Fibroblast of the conjunctiva (primary cell): ENCODE results near the gene GSTP1.
"Not testable (repeated sequence)": the region's sequence is repeated elsewhere in the genome, so short reads cannot be mapped to it uniquely, and the experiment has no call there.

ENCODE experiments used
- DNase-seq: peaks from one replicate; pipeline ENCODE4 v3.0.0-alpha.2; 2010; ENCODE audit warnings: low read depth

Gene GSTP1

DNA sequence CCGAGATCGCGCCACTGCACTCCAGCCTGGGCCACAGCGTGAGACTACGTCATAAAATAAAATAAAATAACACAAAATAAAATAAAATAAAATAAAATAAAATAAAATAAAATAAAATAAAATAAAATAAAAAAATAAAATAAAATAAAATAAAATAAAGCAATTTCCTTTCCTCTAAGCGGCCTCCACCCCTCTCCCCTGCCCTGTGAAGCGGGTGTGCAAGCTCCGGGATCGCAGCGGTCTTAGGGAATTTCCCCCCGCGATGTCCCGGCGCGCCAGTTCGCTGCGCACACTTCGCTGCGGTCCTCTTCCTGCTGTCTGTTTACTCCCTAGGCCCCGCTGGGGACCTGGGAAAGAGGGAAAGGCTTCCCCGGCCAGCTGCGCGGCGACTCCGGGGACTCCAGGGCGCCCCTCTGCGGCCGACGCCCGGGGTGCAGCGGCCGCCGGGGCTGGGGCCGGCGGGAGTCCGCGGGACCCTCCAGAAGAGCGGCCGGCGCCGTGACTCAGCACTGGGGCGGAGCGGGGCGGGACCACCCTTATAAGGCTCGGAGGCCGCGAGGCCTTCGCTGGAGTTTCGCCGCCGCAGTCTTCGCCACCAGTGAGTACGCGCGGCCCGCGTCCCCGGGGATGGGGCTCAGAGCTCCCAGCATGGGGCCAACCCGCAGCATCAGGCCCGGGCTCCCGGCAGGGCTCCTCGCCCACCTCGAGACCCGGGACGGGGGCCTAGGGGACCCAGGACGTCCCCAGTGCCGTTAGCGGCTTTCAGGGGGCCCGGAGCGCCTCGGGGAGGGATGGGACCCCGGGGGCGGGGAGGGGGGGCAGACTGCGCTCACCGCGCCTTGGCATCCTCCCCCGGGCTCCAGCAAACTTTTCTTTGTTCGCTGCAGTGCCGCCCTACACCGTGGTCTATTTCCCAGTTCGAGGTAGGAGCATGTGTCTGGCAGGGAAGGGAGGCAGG is at the start of gene GSTP1:
TSS of gene GSTP1 (plus strand) at position 566 of the 958 bp plus-strand sequence. CDS start at position 598, 32 bp downstream.
- DNase-seq, result peak; percentile 76

DNA sequence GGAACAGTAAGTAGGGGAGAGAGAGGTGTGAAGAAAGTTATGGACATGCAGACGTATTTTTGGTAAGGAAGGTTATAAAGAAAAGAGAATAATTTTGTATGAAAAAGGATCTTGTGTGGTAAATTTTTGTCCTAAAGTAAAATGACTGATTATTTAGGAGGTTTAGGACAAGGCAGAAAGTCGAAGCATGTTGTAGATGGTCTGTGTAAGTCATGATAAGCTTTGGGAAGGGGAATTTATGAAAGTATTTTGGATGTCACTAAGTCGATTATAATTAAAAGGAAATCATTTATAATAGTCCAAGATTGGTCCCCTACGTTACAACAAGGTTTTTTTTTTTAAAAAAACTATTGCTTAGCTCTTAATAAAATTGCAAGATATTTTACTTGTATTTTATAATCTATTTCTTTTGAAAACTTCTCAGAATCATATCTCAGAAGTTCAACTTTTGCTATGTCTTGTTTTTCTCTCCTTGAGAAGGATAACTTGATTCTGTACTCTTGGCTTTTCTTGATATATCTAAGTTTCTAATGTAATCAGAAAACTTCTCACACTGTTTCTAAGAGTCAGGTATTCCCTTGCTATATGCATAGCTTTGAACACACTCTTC is 49.4 kb upstream of the GSTP1 start:
- no peak for DNase-seq

DNA sequence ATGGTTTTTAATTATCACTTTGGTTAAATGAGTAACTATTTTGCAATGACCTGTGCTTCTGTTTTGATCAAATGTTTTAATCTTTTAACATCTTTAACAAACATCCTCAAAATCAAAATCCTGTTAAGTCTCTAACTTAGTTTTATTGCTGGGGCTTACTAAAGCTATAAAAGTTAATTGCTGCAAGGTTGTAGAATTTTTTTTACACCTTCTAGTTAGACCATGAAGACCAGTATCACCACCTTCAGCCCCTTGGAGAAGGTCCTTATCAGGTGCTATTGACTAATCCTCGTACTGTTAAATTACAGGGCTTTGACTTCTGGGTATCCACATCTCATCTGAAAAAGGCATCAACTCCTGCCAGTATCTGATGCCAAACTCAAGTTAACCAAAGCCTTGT is 48.1 kb upstream of the GSTP1 start:
- DNase-seq, result no peak

DNA sequence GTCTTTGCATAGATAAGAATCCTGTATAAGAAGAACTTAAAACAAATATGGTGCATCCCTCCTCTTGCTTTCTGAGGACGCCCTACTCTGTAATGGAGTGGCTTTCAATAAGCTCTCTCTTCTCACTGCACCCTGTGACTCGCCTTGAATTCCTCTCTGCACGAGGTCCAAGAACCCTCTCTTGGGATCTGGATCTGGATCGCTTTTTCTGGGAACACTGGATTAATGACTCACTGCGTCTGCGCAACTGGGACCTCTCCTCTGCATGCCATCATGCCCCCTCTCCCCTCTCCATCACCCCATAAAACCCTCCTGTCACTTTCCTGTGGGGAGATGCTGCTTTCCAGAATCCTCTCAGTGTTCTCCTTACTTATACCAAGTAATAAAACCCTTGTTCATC is 45.3 kb upstream of the GSTP1 start:
- no peak for DNase-seq

DNA sequence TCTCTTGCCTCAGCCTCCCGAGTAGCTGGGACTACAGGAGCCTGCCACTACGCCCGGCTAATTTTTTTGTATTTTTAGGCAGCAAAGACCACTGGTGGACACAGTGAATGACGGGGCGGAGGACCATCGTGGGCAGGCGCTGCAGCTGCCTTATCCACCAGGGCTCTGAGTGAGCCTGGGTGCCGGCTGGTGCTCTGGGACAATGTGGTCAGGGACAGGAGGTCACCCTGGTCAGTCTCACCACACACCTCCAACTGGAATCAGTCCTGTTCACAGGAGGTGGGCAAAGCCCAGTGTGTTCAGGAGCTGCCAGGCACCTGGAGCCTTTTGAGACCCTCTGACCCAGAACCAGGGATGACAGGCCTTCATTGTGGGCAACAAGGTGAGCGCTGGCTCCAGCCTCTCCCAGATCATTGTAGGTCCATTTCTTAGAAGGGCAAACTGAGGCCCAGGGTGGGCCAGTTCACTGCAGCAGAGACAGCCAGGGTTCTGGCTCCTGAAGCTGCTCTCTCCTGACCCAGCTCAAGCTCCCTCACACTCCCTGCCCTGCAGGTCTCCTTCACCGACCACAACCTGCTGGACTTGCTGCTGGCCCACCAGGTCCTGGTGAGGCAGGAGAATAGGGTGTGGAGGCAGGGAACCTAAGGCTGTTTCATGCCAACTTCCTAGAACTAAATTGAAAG is 44.6 kb upstream of the GSTP1 start:
- DNase-seq, result no peak

DNA sequence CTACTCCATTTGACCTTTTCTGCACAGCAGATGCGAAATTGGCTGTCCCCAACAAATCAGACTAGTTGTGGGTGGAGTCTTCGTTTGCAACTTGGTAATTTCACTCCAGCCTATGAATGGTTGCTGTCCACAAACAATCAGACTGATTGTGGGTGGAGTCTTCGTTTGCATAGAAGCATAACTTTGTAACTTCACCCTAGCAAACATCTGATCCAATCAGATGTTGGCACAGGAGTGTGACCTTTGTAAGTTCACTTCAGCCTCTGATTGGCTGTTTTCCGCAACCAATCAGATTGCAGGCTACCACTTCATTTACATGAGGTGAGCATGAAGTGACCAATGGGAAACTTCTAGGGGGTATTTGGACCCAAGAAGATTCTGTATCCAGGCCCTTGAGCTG is 44.1 kb upstream of the GSTP1 start:
- no peak for DNase-seq

DNA sequence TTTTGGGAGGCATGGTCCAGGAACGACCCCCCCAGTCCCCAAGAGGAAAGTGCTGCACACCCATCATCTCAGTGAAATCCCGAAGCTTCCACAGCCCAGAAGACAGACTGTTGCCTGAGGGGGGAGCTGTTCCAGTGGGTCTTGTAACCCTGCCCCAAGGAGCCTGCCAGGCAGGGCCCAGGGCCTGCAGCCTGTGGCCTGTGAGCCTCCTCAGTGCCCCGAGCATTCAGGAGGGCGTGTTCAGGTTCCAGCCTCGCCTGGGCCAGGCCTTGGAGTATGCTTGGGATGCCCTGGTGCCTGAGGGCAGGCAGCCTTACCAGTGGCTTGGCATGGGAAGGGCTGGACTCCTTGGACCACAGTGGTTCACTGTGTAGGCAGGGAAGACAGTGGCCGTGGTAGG is 42.4 kb upstream of the GSTP1 start:
- DNase-seq, result no peak

DNA sequence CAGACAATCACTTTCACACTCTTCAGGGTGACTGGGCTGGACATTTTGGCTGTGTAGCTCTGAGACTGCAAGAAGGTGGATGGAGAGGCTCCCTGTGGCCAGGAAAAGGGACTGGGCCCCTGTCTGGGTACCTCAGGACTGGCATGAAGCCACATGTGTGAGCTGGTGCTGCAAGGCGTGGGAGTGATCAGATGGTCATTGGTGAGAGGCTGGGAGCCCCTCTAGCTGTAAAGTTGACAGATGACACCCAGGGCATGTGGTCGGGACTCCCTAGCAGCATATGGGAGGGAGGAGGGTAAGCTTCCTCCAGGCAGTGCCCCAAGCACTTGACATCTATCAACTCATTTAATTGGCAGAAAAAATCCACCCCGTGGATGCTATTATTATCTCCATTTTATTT is 41.4 kb upstream of the GSTP1 start:
- no peak for DNase-seq

DNA sequence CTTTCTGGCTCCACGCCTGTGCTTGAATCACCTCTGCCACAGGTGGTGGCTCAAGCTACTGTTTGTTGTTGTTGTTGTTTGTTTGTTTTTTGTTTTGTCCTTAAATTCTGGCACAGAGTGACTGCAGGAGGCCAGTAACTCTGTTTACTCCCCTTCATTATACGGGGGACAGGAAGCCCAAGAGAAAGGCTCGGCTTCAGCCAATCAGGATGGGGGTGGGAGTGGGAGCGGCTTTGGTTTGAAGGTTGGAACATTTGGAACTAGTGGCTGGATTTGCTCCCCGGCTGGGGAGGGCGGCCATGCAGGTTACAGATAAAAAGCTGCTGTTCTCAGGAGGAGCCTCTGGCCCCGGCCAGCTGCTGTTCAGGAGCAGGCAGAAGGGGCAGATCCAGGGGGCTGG is 40.6 kb upstream of the GSTP1 start:
- DNase-seq, result no peak

DNA sequence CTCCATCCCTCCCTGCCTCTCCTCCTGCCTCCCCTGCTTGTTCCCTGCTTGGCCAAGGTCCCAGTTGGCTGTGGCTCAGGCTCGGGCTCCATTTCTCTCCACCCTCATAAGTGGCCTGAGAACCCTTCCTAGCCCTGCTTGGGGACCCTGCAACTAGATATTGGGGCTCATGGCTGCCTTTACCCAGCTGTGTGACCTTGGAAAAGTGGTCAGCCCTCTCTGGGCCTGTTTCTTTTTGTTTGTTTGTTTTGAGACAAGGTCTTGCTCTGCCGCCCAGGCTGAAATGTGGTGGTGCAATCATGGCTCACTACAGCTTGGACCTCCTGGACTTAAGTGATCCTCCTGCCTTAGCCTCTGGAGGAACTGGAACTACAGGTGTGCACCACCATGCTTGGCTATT is 40.0 kb upstream of the GSTP1 start:
- DNase-seq, result no peak

DNA sequence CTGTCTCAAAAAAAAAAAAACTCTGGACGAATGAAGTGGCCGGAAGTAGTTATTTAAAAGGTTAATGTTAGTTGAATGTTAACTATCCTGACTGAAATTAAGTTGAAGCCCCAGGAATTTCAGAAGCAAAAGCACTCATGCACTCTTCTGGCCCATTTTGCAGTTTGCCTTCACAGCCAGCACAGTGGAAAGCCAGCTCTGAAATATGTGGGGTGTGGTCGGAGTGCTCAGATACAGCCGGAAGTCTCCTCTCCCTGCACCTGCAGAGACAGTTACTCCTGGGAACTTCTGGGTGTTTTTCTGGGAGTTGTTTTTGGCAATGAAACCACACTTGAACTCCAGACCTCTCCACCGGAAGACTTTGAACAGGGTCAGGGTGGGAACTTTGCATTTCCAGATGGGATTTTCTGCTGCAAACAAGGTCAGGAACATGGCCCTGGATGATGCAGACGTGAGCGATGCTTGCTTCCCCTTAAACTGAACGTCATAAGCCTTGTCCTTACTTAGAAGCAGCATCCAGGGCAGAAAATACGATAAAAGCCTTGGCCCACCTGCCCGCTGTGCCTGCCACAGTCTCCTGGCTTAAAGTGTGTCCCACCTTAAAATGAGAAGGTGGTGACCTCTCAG is 38.9 kb upstream of the GSTP1 start:
- DNase-seq, result no peak

DNA sequence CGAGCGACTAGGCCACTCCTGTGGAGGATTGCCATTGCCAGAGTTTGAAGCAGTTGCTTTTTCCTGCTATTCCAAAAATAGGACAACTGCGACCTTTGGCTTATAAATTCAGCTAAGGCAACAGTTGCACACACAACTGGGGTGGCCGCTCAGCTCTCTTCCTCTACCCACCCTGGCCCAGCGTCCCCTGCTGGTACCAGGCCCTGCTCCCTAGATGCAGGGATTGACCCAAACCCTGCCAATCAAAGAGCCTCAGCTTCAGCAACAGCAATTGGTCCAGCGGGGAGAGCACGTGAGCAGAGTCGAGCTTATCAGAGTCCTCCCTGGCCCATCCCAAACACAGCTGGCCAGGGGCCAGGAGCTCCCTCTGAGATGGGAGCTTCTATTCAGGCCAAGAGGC is 38.3 kb upstream of the GSTP1 start:
- no peak for DNase-seq

DNA sequence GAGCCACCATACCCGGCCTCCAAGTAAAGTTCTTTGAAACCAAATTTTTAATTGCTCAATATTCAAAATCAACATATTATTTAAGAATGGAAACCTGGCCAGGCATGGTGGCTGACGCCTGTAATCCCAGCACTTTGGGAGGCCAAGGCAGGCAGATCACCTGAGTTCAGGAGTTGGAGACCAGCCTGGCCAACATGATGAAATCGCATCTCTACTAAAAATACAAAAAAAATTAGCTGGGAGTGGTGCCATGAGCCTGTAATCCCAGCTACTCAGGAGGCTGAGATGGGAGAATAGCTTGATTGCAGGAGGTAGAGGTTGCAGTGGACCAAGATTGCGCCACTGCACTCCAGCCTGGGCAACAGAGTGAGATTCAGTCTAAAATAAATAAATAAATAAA is 35.5 kb upstream of the GSTP1 start:
- DNase-seq, result not testable (repeated sequence)

DNA sequence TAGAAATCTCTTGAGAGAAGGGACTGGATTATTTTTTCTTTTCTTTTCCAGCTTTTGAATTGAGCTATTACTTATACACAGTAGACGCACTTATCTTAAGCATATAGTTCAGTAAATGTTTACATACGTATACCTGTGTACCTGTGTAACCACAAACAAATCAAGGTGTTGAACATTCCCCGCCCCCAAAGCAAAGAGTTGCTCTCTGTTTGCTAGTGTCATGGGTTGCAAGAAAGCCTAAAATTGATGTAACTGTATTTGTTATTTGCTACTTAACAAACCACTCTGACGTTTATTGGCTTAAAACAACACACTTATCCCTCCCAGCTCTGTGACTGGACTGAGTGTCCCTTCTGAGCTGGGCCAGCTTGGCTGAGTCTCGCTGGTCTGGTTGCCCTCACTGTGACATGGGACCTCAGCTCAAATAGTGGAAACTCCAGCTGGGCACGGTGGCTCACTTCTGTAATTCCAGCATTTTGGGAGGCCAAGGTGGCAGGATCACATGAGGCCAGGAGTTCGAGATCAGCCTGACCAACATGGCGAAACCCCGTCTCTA is 35.0 kb upstream of the GSTP1 start:
- DNase-seq, result no peak

DNA sequence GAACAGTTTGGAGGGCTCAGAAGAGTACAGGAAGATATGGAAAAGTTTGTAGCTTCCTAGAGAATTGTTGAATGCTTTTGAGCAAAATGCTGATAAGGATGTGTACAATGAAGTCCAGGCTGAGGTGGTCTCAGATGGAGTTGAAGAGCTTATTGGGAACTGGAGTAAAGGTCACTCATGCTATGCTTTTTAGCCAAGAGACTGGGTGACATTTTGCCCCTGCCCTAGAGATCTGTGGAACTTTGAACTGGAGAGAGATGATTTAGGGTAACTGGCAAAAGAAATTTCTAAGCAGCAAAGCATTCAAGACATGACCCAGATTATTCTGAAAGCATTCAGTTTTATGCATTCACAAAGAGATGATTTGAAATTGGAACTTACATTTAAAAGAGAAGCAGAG is 32.5 kb upstream of the GSTP1 start:
- DNase-seq, result no peak

DNA sequence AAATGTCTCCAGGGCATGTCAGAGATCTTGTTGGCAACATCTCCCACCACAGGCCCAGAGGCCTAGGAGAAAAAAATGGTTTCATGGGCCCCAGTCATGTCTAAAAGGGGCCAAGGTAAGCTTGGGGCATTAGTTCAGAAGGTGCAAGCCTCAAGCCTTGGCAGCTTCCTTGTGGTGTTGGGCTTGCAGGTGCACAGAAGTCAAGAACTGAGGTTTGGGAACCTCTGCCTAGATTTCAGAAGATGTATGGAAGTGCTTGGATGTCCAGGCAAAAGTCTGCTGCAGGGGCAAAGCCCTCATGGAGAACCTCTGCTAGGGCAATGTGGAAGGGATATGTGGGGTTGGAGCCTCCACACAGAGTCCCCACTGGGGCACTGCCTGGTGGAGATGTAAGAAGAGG is 31.9 kb upstream of the GSTP1 start:
- not testable (repeated sequence) for DNase-seq

DNA sequence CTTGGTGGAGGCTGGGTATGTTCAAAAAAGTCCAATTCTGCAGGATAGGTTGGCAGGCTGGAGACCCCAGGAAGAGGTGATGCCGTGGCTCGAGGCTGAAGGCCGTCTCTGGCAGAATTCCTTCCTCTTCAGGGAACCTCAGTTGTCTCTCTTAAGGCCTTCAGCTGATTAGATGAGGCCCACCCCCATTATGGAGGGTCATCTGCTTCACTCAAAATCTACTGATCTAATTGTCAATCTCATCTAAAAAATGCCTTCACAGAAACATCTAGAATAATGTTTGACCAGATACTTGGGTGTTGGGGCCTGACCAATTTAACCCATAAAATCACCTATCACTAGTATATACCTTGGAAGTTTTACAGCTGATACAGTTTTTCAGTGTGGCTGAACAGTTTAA is 27.4 kb upstream of the GSTP1 start:
- no peak for DNase-seq

DNA sequence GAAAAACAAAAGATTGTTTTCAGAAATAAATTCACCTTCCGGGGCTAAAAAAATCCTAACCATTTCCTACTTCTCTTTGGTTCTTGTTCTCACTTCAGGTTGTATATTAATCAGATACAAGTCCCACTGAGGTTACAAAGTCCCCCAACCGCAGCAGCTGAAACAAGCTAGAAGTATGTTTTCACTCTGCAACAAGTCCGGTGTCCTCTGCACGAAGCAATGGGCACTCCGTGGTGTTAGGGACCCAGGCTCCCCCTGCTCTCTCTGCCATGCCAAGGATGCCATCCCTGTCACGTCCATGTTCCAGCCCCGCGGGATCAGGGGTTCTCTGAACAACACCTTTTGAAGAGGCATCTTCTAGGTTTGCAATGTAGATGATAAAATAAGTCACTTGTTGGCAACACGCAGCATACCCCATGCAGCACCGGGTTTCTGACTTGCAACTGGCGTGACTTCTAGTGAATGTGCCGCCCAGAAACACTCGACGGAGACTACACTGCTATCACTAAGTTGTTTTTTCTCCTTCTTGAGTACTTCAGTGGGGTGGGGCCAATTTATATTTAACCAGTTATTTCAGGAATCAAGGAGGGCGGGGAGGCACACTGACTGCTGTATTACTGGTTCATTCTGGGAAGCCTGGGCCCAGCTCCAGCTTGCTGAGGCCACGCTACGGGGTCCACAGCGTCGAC is 25.4 kb upstream of the GSTP1 start:
- DNase-seq, result no peak

DNA sequence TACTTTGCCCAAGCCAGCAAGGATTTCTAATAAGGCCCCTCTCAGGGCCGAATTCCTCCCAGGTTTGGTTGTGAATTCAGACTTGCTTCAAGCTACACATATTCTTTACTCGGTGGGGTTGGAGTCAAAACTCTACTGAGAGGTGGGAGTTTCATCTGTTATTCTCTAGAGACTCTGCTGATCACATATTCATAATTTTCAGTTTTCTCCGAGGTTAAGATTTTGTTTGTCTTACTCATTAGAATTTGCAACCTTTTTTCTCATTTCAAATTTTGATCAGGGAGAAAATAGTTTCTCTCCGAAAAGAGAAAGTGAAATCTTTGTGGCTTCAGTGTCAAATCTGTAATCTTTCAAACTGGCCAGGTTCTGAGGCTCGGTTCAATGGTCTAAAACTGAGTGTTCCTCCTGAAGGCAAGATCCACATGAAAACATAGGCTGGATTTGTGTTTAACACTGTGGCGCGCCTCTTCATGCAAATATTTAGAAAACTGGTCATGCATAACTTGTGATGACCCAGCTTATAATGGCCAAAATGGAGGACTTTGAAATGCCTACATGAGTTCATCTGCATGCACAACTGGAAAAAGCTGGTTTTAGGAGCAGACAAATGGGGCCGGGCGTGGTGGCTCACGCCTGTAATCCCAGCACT is 21.5 kb upstream of the GSTP1 start:
- no peak for DNase-seq

DNA sequence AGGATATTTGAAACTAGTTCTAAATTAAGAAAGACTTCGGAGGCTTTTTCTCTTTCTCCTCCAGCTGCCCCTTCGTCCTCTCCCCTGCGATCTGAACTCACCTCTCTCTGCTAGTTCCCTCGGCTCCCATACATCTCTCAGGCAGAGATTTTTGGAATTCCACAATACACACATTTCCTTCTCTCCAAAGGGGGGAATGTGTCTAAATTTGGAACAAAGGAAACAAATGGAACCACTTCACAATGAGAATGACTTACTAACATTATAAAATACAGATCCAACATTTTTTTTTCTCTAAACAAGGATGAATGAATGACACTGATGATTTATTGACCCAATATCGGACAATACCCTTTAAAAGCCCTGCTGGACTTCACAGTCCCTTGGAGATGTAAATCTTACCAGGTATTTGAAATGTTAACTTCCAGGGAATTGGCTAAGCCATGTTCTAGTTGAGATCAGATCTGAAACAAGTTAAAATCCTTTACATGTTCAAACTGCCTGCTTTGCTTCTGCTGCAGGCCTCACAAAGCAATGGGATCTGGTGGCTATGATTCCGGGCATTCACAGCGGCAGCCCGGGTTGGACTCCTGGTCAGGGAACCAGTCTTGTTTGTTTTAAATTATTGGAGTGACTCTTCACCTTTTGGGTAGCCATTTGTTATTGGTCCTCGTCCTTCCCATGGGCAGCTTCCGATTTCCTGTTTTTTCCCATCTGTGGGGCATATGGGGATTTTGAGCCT is 20.5 kb upstream of the GSTP1 start:
- DNase-seq, result no peak
